KMS-11 (cell line): Measurements from ENCODE around the gene TMPRSS13.

Experiments used
- H2AFZ ChIP-seq: fragments of 200-600 bp; sonication (generic); 2 replicates; pipeline ENCODE4 v1.6.1; 2016; ENCODE audit warnings: antibody characterized with exemption, mixed run types, low read depth
- H3K27ac ChIP-seq: fragments of 200-600 bp; sonication (generic); 2 replicates; pipeline ENCODE4 v1.6.1; 2016; ENCODE audit warnings: mild to moderate bottlenecking, mixed run types
- H3K27me3 ChIP-seq: fragments of 200-600 bp; sonication (generic); 2 replicates; pipeline ENCODE4 v1.6.1; 2017; ENCODE audit warnings: mild to moderate bottlenecking, low read depth, mixed run types, moderate library complexity; ENCODE audit not compliant: insufficient read depth
- H3K36me3 ChIP-seq: fragments of 200-600 bp; sonication (generic); 2 replicates; pipeline ENCODE4 v1.6.1; 2017; ENCODE audit warnings: mild to moderate bottlenecking, mixed run types; ENCODE audit not compliant: insufficient read depth
- H3K4me1 ChIP-seq: fragments of 200-600 bp; sonication (generic); 2 replicates; pipeline ENCODE4 v1.6.1; 2016; ENCODE audit warnings: mild to moderate bottlenecking, low read depth, mixed run types; ENCODE audit not compliant: poor library complexity, severe bottlenecking
- H3K4me2 ChIP-seq: fragments of 200-600 bp; sonication (generic); 2 replicates; pipeline ENCODE4 v1.7.0; 2016; ENCODE audit warnings: mild to moderate bottlenecking, mixed run types
- H3K4me3 ChIP-seq: fragments of 200-600 bp; sonication (generic); IDR thresholded peaks from 2 replicates; pipeline ENCODE4 v1.6.1; 2017; ENCODE audit warnings: low read depth, low read length, mixed read lengths; ENCODE audit not compliant: insufficient read depth
- H3K79me2 ChIP-seq: fragments of 200-600 bp; sonication (generic); 2 replicates; pipeline ENCODE4 v1.6.1; 2016; ENCODE audit warnings: low read depth, mixed run types; ENCODE audit not compliant: insufficient read depth
- H3K9ac ChIP-seq: fragments of 200-600 bp; sonication (generic); 2 replicates; pipeline ENCODE4 v1.6.1; 2016; ENCODE audit warnings: mild to moderate bottlenecking, mixed run types
- H4K20me1 ChIP-seq: fragments of 200-600 bp; sonication (generic); 2 replicates; pipeline ENCODE4 v1.6.1; 2016; ENCODE audit warnings: mild to moderate bottlenecking, mixed run types; ENCODE audit not compliant: insufficient read depth
- CTCF ChIP-seq: fragments of 200-600 bp; sonication (generic); conservative IDR thresholded peaks from 2 replicates; pipeline ENCODE4 v1.6.1; 2017; ENCODE audit warnings: low read depth, mild to moderate bottlenecking, antibody characterized with exemption, low read length, moderate library complexity, mixed read lengths

The TMPRSS13 gene

GRCh38 chr11:117855912-117856651 is 73.1 kb downstream of the TMPRSS13 start:
- H2AFZ ChIP-seq, result no peak overlapping the region
- no peaks in the 10 kb centered on the region for H4K20me1 ChIP-seq
- no peak overlapping the region for H3K4me3 ChIP-seq
- H3K9ac ChIP-seq, result no peak overlapping the region
- no peaks in the 10 kb centered on the region for H3K4me1 ChIP-seq
- no peak overlapping the region for H3K27ac ChIP-seq
- H3K27me3 ChIP-seq, result no peaks in the 10 kb centered on the region
- no peaks in the 10 kb centered on the region for H3K79me2 ChIP-seq
- no peak for TF ChIP-seq CTCF
- H3K4me2 ChIP-seq, result no peak overlapping the region
- no peaks in the 10 kb centered on the region for H3K36me3 ChIP-seq

DNA sequence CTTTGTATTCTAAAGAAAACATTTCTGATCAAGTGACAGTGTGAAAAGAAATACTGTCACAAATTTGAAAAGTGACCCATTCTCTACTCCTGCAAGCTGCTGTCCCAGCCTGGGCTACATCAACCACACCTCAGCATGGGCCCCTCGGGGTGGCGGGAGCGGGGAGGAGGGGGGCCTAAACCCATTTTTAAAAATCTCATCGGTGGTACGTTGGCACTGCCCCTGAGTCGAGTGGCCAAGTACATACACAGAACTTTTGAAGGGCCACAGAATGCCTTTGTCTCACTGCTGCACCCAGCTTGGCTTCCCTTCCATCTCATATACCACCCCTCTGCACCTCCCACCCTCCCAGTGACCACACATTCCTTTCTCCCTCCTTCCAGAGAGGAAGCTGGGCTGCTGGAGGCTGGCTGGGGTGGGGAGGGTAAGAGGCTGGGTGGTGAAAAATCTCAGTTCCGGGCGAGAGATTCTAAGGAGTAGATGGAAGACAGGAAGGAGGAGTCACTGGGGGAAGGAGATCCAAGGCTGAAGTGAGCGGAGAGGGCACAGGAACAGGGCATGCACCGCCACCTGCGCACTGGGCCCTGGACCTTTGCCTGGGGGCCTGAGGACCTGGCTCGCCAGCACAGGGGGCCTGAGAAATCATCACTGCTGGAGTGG is 73.9 kb downstream of the TMPRSS13 start:
- Histone ChIP-seq H3K36me3 (no peaks in the 10 kb centered on the region), H2AFZ (no peak overlapping the region), H3K79me2 (no peaks in the 10 kb centered on the region), H3K4me2 (no peak overlapping the region), H3K4me1 (no peaks in the 10 kb centered on the region), H4K20me1 (no peaks in the 10 kb centered on the region), H3K27me3 (no peaks in the 10 kb centered on the region), H3K9ac (no peak overlapping the region), H3K27ac (no peak overlapping the region), H3K4me3 (no peak overlapping the region)
- no peak for TF ChIP-seq CTCF

- Histone ChIP-seq H3K27ac (no peak overlapping the region), H3K36me3 (no peaks in the 10 kb centered on the region), H3K4me2 (no peak overlapping the region)
Observed at GRCh38 chr11:117852309-117852708, 76.9 kb downstream of the TMPRSS13 start.

DNA sequence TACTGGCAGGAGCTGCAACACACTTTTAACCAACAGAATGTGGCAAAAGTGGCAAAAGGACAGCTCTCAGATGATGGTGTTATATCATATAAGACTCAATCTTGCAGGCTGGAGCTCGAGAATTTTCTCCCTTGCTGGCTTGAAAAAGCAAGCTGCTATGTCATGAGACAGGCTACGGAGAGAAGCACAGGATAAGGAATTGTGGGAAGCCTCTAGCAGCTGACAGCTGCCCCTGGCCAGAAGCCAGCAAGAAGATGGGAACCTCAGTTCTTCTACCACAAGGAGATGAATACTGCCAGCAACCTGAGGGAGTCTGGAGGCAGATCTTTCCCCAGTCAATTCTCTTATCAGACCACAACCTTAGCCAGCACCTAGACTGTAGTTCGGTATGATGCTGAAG is 77.3 kb downstream of the TMPRSS13 start:
- no peak overlapping the region for H3K27ac ChIP-seq
- no peak overlapping the region for H3K9ac ChIP-seq
- no peak overlapping the region for H3K4me3 ChIP-seq
- no peaks in the 10 kb centered on the region for H4K20me1 ChIP-seq
- TF ChIP-seq CTCF, result no peak
- H3K4me2 ChIP-seq, result no peak overlapping the region
- H3K79me2 ChIP-seq, result no peaks in the 10 kb centered on the region
- H3K36me3 ChIP-seq, result no peaks in the 10 kb centered on the region
- H3K4me1 ChIP-seq, result no peaks in the 10 kb centered on the region
- no peak overlapping the region for H2AFZ ChIP-seq
- no peaks in the 10 kb centered on the region for H3K27me3 ChIP-seq

More at GRCh38 chr11:117852309-117852708, 76.9 kb downstream of the TMPRSS13 start:
- Histone ChIP-seq H3K9ac (no peak overlapping the region), H3K4me1 (no peaks in the 10 kb centered on the region), H2AFZ (no peak overlapping the region), H4K20me1 (no peaks in the 10 kb centered on the region), H3K79me2 (no peaks in the 10 kb centered on the region), H3K27me3 (no peaks in the 10 kb centered on the region), H3K4me3 (no peak overlapping the region)
- no peak for TF ChIP-seq CTCF
